ENCODE measurements around the gene CYP8B1. TPM values are rescaled to one million over a fixed set of nuclear protein-coding genes. Genes with fewer than 3 reads are reported as not detected.

Gene CYP8B1
- total RNA-seq, 1 experiment from 2014 or later: not detected

DNA sequence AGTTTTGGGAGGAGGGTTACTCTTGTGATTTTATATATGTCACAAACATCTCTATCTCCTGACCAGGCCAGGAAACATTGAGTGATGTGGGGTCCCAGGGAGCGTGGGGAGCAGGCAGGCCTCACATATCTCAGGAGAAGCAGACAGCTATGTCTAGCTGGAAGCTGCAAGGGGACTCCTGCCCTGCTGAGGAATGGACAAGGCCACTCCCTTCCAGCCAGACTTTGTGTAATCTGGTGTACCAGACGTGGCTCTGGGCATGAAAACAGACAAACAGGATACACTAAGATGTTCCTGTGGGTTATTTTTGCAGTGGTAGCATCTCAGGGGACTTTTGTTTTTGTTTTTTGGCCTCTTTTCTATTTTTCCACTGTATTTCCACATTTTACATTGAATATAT lies 23.2 kb downstream of the CYP8B1 start:
- H3K27ac Mint-ChIP-seq (ENCODE audit: unreplicated experiment): no peak overlapping the region
- DNase-seq: no peak
- H3K27me3 Mint-ChIP-seq (ENCODE audit: unreplicated experiment): peaks cover 59% of the 10 kb centered on the region
- H3K4me3 Mint-ChIP-seq (ENCODE audit: low read depth, unreplicated experiment): no peak overlapping the region
- intact Hi-C loops (cut with micrococcal nuclease; ENCODE audit: unreplicated experiment): no loop called here
- CTCF ChIA-PET: interaction anchor here (0.8 kb wide), 1 partner anchor 29 kb away, joined by 3 read pairs; no protein-coding TSS in a partner anchor
- no peaks in the 10 kb centered on the region for H3K36me3 Mint-ChIP-seq (ENCODE audit: insufficient read depth, unreplicated experiment)
- BruUV-seq (replicated peaks): no TSS peak
- no peaks in the 10 kb centered on the region for H3K9me3 Mint-ChIP-seq (ENCODE audit: low read depth, unreplicated experiment)
- TF ChIP-seq, protein P1, sequence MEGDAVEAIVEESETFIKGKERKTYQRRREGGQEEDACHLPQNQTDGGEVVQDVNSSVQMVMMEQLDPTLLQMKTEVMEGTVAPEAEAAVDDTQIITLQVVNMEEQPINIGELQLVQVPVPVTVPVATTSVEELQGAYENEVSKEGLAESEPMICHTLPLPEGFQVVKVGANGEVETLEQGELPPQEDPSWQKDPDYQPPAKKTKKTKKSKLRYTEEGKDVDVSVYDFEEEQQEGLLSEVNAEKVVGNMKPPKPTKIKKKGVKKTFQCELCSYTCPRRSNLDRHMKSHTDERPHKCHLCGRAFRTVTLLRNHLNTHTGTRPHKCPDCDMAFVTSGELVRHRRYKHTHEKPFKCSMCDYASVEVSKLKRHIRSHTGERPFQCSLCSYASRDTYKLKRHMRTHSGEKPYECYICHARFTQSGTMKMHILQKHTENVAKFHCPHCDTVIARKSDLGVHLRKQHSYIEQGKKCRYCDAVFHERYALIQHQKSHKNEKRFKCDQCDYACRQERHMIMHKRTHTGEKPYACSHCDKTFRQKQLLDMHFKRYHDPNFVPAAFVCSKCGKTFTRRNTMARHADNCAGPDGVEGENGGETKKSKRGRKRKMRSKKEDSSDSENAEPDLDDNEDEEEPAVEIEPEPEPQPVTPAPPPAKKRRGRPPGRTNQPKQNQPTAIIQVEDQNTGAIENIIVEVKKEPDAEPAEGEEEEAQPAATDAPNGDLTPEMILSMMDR (IDR thresholded peaks at IDR 0.05; ENCODE audit: unreplicated experiment): no peak
- H3K4me1 Mint-ChIP-seq (ENCODE audit: low read depth, unreplicated experiment): no peaks in the 10 kb centered on the region

DNA sequence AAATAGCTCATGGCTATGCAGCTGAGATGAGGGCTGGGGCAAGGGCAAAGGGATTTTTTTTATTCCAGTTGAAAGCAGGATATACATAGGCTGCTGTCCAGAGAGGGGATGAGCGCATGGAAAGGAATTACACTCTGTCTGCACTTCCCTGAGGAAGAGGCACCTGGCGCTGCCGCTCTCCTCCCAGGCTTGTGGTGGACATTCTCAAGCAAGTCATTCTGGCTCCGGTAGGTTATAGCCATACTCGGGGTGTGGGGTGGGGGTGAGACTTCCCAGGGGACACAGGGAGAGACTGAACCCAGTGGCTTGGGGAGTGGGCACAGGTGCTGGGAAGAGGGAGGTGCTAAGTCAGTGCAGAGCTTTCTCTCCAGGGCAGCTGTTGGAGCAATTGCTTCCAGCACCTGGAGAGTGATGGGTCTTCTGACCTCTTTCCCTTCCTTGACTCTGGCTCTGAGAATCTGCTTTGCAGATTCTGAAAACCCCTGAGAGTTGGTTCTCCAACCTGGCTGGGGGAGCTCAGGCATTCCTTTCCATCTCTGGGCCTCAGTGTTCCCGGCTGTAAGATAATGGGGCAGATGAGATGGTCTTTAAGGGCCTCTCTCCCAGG lies 24.3 kb downstream of the CYP8B1 start:
- H3K4me3 Mint-ChIP-seq (ENCODE audit: low read depth, unreplicated experiment): no peak overlapping the region
- CTCF ChIA-PET: interaction anchor here (0.6 kb wide), 1 partner anchor 300 kb away, joined by 5 read pairs; no protein-coding TSS in a partner anchor

GRCh38 chr3:42850263-42850662 lies 25.4 kb downstream of the CYP8B1 start:
- H3K4me1 Mint-ChIP-seq (ENCODE audit: low read depth, unreplicated experiment): no peaks in the 10 kb centered on the region
- no peak for DNase-seq
- BruUV-seq (replicated peaks): no TSS peak
- no peak overlapping the region for H3K27ac Mint-ChIP-seq (ENCODE audit: unreplicated experiment)
- no peaks in the 10 kb centered on the region for H3K9me3 Mint-ChIP-seq (ENCODE audit: low read depth, unreplicated experiment)
- H3K27me3 Mint-ChIP-seq (ENCODE audit: unreplicated experiment): peaks cover 47% of the 10 kb centered on the region
- TF ChIP-seq, protein P1 (IDR thresholded peaks at IDR 0.05; ENCODE audit: unreplicated experiment): no peak
- intact Hi-C loops (cut with micrococcal nuclease; ENCODE audit: unreplicated experiment): no loop called here
- no peak overlapping the region for H3K4me3 Mint-ChIP-seq (ENCODE audit: low read depth, unreplicated experiment)
- CTCF ChIA-PET: no interaction called here
- no peaks in the 10 kb centered on the region for H3K36me3 Mint-ChIP-seq (ENCODE audit: insufficient read depth, unreplicated experiment)

More for the DNA sequence above, 24.3 kb downstream of the CYP8B1 start:
- no peak for DNase-seq
- Mint-ChIP-seq H3K9me3 (ENCODE audit: low read depth, unreplicated experiment) (no peaks in the 10 kb centered on the region), H3K27me3 (ENCODE audit: unreplicated experiment) (peaks cover 58% of the 10 kb centered on the region), H3K4me1 (ENCODE audit: low read depth, unreplicated experiment) (no peaks in the 10 kb centered on the region), H3K36me3 (ENCODE audit: insufficient read depth, unreplicated experiment) (no peaks in the 10 kb centered on the region), H3K27ac (ENCODE audit: unreplicated experiment) (no peak overlapping the region)
- TF ChIP-seq, protein P1 (IDR thresholded peaks at IDR 0.05; ENCODE audit: unreplicated experiment): no peak
- intact Hi-C loops (cut with micrococcal nuclease; ENCODE audit: unreplicated experiment): no loop called here
- no TSS peak for BruUV-seq (replicated peaks)

DNA sequence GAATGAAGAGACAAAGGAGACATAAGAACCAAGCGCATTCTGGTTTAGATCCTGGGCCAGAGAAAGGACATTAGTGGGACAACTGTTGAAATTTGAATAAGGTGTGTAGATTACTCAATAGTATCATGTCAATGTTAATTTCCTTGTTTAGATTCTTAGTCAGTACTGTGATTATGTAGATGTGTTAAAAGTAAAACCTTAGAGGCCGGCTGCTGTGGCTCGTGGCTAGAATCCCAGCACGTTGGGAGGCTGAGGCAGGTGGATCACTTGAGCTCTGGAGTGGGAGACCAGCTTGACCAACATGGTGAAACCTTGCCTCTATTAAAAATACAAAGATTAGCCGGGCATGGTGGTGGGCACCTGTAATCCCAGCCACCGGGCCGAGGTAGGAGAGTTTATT lies 26.7 kb downstream of the CYP8B1 start:
- CTCF ChIA-PET: no interaction called here
- H3K36me3 Mint-ChIP-seq (ENCODE audit: insufficient read depth, unreplicated experiment): no peaks in the 10 kb centered on the region
- H3K9me3 Mint-ChIP-seq (ENCODE audit: low read depth, unreplicated experiment): no peaks in the 10 kb centered on the region
- H3K4me3 Mint-ChIP-seq (ENCODE audit: low read depth, unreplicated experiment): no peak overlapping the region
- no peak for DNase-seq
- BruUV-seq (replicated peaks): no TSS peak
- peaks cover 41% of the 10 kb centered on the region for H3K27me3 Mint-ChIP-seq (ENCODE audit: unreplicated experiment)
- no peak overlapping the region for H3K27ac Mint-ChIP-seq (ENCODE audit: unreplicated experiment)
- H3K4me1 Mint-ChIP-seq (ENCODE audit: low read depth, unreplicated experiment): no peaks in the 10 kb centered on the region
- TF ChIP-seq, protein P1 (IDR thresholded peaks at IDR 0.05; ENCODE audit: unreplicated experiment): no peak
- intact Hi-C loops (cut with micrococcal nuclease; ENCODE audit: unreplicated experiment): no loop called here
